ELF-1 (cell line): ENCODE results near the gene ROCK2.
"Not testable (repeated sequence)": the region's sequence is repeated elsewhere in the genome, so short reads cannot be mapped to it uniquely, and the experiment has no call there.

Experiments used
- DNase-seq: peaks from one replicate; pipeline ENCODE4 v3.0.0-alpha.2; 2016; ENCODE audit warnings: low read depth, low spot score

Gene ROCK2

DNA sequence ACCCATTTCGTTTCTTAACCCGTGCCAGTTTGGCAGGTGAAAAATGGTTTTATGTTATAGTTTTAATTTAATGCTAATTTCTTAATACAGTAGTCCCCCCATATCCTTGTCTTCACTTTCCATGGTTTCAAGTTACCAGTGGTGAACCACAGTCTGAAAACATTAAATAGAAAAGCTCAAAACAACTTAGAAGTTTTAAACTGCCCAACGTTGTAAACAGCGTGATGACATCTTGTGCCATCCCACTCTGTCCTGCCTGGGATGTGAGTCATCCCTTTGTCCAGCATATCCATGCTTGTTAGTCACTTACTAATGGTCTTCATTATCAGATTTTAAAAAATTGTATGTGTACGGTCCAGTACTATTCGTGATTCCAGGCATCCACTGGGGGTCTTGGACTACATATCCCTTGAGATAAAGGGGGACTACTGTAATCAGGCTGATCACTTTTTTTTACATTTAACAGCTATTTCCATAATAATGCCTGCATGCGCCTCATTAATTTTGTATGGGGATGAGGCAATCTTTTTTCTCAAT is 157.3 kb downstream of the ROCK2 start:
- DNase-seq, result no peak

- DNase-seq, result no peak
Observed at GRCh38 chr2:11186145-11186544, 158.3 kb downstream of the ROCK2 start.

- no peak for DNase-seq
Observed at GRCh38 chr2:11182951-11183350, 161.5 kb downstream of the ROCK2 start.

DNA sequence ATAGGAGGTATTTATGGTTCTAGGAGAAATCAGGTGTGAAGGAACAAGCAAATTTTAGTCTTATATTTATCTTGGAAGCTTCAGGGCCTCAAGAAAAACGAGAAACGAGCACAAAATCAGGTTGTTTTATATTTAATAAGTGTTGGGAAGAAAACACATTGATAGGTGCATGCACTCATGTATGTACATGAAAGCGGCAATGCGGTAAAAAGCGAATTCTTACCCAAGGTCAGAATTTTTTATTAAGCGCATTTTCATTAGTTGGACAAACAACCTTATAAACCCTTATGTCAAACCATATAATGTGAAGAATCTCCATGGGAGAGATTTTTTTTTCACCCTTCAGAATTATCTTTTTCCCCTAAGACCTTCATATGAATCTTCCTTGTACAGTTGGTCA is 163.8 kb downstream of the ROCK2 start:
- no peak for DNase-seq

- DNase-seq, result no peak
Observed at GRCh38 chr2:11179899-11180298, 164.5 kb downstream of the ROCK2 start.

- no peak for DNase-seq
Observed at GRCh38 chr2:11179196-11179595, 165.2 kb downstream of the ROCK2 start.

DNA sequence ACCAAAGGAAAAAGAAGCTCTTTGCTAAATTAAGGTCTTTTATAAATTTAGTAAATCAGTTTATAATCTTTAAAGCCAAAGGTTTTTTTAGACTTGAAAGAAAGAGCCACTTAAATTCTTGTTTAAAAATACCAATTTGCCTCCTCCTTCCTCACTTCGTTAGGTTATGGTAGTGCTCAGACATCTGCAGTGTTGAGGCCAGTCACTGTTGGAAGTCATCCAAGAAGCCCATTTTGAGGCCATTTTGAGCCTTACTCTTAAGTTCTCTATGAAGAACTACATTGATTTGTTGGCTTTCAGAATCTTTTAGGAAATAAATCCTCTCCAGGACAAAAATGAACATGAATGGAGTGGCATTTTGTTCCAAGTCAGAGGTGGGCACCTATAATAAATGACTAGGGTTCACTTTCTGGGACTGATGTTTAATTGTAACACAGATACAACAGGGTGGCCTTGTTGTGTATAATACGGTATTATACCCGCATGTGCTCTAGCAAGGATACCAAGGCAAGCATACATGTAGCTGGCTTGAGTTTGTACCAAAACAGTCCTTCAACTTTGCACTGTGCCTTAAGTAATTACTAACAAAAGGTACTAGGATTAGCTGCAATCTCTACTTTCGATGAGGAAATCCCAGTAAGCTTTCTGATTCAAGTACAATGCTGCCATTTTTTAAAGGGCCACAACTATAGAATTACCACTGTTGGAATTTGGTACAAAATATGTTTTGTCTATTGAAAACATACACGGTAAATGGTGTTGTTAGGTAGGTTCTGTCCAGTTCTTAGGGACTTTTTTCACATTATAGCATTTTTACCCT is 166.4 kb downstream of the ROCK2 start:
- DNase-seq, result no peak

DNA sequence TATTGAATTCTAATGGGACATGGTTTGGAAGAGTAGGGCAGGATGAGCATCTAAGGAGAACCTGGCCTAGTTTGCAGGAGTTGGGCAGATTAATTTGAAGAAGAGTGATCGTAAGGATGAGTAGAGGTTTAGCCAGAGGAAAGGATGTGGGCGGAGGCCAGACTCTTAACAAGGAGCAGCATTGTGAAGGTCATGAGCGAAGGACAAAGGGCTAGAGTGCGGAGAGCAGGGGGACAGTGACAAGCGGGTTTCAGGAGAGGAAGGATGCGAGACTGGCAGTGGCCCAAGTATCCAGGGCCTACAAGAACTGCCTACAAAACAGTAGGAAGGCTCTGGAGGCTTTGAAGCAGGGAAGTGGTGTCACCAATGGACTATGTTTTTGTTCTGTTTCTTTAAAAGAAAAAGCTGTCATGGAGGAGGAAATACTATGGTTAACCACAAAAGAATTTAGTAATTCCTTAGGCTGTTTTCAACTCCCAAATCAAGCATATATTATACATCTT is 169.1 kb downstream of the ROCK2 start:
- DNase-seq, result no peak

GRCh38 chr2:11174222-11174621 is 170.2 kb downstream of the ROCK2 start:
- DNase-seq, result no peak

DNA sequence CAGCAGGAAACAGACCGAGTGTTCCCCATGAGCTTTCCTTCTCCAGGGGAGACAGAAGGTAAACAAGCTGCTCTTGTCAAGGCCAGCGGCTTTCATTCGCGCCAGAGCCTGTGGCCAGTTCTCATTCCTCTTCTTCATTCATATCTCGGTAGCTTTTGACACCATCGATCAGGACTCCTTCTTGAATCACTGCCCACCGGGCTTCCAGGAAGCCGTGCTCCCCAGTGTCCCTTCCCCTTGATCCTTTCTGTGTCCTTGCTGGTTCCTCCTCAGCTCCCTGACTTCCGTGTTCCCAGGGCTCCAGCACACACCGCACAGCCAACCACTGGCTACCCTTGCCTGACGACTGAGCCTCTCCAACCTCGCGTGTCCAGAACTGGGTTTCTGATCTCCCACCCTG is 175.1 kb downstream of the ROCK2 start:
- no peak for DNase-seq

DNA sequence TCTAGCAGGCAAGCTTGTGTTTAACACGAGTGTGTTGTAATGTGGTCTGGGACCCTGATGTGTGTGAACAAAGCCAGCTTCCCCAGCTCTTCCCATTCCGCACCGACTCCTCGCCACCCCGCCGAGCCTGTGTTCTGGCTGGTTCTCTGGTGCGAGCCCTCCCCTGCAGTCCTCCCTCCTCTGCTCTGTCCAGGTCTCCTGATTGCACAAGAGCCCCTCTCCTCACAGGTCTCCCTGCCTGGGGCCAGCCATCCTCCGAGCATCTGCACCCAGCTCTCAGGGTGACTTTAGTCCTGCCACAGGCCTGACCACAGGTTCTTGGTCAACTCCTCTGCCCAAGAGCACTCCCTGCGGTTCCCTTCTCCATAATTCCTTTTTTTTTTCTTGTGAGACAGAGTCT is 175.9 kb downstream of the ROCK2 start:
- peak; percentile 40 for DNase-seq

DNA sequence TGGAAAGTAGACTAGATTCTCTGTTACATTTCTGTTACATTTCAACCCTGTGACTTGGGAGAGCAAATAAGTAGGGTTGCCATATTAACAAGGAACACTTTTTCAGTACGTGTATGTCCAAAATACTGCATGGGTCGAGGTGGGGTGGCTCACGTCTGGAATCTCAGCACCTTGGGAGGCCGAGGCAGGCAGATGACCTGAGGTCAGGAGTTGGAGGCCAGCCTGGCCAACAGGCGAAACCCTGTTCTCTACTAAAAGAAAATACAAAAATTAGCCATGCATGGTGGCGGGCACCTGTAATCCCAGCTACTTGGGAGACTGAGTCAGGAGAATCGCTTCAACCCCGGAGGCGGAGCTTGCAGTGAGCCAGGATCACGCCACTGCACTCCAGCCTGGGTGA is 178.0 kb downstream of the ROCK2 start:
- no peak for DNase-seq

DNA sequence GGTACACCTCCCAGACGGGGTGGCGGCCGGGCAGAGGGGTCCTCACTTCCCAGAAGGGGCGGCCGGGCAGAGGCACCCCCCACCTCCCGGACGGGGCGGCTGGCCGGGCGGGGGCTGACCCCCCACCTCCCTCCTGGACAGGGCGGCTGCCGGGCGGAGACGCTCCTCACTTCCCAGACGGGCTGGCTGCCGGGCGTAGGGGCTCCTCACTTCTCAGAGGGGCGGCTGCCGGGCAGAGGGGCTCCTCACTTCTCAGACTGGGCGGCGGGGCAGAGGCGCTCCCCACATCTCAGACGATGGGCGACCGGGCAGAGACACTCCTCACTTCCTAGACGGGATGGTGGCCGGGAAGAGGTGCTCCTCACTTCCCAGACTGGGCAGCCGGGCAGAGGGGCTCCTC is 179.4 kb downstream of the ROCK2 start:
- DNase-seq, result not testable (repeated sequence)

- no peak for DNase-seq
Observed at GRCh38 chr2:11163439-11164317, 180.8 kb downstream of the ROCK2 start.

DNA sequence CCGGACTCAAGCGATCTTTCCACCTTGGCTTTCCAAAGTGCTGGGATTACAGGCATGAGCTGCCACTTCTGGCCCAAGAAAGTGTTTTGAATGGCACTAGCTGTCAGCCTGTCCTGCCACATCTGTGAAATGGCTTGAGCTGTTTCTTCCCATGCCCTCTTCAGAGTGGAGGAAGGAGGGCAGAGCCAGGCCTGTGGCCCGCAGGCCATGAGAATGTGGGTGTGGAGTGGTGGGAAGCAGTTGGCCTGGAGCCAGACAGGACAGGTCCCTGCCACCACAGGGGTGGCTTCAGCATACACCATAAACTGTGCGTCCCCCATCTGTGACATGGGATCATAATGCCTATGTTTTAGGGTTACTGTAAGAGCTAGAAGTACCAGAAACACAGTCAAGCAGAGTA is 182.7 kb downstream of the ROCK2 start:
- no peak for DNase-seq

DNA sequence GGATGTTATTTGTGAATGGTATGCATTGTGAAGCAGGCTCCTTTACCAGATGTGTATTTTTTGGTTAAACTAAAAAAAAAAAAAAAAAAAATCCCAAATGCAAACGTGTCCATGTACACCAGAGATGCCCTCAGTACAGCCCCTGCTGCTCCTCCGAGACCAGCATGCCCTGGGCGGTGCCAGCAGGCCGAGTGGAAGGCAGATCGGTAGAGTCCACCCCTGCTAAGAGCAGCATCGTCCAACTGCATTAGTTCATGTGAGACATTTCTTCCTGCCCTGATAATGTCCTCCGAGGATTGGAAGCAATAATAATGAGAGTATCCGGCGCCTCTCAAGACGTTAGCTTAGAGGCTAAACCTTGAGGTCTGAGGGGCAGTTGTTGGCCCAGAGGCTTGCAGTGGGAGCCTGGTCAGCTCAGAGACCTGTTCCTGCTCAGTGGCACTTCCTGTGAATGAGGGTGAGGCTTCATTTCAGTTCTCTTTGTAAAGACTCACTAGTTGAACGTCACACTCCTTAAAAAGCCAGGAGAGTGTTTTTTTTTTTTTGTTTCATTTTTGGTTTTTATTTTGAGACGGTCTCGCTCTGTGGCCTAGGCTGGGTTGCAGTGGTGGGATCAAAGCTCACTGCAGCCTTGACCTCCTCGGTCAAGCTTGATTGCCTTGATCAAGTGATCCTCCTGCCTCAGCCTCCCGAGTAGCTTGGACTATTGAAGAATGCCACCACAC is 183.5 kb downstream of the ROCK2 start:
- DNase-seq, result no peak

DNA sequence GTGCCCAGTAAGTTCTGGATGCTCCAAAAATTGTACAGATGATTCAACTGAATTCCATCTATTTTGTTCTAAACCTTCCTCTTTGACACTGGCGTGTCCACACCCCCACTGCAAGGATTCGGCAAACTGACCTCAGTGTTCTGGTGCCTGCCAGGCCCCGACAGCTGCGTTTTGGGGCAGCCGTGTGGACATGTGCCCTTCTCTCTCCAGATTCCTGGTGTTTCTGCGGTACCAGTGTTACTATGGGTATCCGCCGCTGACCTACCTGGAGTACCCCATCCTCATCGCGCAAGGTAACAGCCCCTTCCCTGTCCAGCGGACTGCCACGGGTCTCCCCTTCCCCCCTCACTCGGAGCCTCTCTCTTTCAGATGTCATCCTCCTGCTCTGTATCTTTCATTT is 184.2 kb downstream of the ROCK2 start:
- no peak for DNase-seq

DNA sequence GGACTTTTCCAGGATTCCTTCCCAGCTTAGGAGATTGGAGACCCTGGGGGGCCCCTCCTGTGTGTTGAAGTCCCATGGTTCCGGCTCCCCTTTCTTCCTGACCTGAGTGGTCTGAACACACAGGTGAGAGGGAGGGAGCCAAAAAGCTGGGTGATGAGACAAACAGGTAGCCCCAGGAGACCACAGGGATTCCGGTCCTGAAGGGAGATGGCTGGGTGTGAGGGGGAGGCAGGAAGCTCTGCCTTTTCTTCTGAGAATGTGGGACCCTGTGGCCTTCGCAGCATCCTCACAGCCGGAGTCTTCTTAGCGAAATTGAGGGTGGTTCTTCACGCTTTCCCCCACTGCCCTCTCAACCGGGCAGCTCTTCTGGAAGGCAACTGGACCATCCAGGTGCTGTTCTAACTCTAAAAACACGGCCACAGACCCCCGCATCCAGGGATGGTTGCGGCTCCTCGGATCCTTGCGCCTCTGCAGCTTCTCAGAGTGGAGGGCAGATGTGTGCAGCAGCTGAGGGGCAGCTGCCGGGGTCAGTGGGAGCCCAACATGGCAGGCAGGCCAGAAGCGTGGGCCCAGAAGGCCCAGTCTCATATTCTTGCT is 184.8 kb downstream of the ROCK2 start:
- DNase-seq, result no peak

- DNase-seq, result no peak
Observed at GRCh38 chr2:11158916-11159573, 185.4 kb downstream of the ROCK2 start.

GRCh38 chr2:11157731-11158130 is 186.7 kb downstream of the ROCK2 start:
- DNase-seq, result no peak

DNA sequence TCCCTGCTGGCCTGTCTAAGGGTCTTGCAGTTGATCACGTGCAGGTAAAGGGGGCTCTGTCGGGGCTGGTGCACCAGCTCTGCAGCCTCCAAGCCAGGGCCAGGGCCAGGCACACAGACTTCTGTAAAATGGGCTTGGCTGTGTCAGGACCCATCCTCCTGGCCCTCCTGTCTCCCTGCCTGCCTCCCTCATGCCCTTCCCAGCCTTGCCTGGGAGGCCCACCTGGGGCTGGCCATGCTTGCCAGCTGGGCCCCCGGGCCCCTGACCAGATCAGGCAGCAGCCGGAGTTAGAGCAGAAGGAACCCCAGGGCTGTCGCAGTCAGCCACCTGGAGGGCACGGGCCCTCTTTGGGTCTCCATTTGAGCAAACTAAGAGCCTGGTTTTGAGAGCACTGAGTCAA is 187.1 kb downstream of the ROCK2 start:
- DNase-seq, result no peak
